CD4-positive, alpha-beta T cell treated with Interleukin-12 subunit alpha and Interleukin-12 subunit beta, for 1 hour (primary cell): ENCODE measurements around the gene MAP2K5.

ENCODE experiments used
- DNase-seq: peaks from one replicate; pipeline ENCODE4 v3.0.0-alpha.2; 2020

The MAP2K5 gene

DNA sequence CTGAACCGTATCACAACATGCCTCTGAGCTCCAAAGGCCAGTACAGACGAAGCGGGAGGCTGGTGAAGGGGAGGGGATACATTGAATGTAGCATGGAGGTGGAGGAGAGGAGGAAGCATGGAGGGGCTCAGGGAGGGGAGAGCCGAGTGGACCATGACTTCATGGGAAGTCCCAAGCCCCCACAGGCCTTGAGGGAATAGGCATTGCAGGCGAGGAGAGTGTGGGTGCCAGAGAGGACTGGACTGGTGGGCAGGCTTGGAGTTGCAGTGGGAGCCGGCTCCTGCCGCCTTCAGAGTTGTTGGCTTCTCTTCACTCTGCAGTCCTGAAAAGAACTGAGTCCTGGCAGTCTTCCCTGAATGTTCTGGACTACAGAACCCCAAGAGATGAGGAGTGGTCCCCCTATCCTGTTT, 300.6 kb downstream of the MAP2K5 start:
- no peak for DNase-seq

DNA sequence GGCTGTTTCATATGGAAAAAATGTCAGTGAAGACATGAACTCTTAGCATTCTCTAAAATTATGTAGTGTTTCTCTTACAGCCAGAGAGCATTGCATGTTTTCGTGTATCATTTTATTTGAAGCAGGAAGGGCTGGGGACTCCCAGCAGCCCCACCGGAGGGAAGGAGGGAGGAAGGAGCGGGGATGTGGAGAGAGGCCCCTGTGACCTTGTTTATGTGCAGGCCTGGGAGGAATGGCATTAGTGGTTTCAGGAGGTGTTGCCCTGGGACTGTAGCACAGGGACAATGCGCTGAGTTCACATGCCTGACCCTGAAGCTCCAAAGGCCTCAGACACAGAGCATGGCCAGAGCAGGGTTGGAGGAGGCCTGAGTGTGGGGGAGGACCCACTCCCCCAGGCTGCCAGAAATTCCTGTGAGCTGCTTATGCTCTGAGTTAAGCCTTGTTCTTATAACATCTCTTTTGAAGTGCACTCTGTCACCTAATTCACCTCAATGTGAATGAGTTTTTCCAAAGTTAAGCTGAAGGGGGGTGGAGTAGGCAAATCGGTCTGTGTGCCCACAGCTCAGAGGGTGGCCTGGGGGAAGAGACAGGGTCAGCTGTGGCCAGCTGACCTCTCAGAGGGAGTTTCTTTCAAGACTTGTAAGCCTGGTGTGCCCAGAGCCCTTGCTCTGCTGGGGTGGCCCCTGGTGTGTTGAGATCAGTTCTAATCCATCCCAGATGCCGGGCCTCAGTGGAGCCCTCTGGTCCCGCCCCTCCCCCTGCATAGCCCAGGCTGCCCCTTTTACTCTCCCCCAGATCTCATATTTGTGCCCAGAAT, 301.3 kb downstream of the MAP2K5 start:
- DNase-seq: no peak

DNA sequence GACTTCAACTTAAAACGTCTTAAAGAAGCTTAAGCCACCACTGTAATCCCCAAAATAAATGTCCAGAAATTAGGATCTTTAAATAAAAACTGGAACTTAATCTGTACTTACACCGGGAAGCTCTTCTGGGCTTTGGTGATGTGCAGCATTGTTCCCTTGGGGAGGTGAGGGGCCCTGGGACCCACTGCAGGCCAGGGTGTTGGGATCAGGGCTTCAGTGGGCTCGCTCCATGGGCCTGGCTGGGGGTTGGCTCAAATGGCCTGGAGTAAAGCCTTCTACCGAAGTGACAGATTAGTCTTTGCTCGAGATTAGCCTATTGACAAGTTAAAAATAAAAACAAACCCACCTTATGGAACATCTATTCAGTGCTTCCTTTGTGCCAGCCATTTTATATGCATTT, 303.5 kb downstream of the MAP2K5 start:
- no peak for DNase-seq

DNA sequence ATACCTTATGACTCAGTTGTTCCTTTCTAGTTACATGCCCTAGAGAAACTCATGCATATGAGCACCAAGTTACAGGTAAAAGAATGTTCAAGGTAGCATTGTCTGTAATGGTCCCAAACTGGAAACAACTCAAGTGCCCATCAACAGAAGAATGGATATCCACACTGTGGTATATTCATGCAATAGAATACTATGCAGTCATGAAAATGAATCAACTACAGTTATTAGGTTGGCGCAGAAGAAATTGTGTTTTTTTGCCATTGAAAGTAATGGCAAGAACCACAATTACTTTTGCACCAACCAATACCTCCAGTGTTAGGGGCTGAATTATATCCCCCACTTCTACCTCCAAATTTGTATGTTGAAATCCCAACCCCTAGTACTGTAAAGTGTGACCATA, 307.0 kb downstream of the MAP2K5 start:
- DNase-seq: no peak

DNA sequence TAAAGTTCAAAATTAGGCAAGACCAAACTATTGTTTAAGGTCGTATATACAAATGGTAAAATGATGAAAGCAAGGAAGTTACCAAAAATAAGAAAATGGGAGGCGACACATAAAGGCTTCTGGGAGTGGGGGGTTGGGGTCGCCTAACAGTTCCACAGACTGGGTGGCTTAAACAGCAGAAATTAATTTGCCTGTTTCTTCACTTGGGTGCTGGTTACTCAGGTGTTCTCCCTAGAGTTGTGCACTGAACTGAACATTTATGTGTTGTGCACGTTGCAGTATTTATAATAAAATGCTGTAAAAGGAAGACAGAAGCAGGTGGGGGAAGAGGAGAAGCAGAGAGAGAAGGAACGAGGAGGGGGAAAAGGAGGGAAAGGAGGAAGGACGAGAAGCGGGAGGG, 307.8 kb downstream of the MAP2K5 start:
- no peak for DNase-seq

DNA sequence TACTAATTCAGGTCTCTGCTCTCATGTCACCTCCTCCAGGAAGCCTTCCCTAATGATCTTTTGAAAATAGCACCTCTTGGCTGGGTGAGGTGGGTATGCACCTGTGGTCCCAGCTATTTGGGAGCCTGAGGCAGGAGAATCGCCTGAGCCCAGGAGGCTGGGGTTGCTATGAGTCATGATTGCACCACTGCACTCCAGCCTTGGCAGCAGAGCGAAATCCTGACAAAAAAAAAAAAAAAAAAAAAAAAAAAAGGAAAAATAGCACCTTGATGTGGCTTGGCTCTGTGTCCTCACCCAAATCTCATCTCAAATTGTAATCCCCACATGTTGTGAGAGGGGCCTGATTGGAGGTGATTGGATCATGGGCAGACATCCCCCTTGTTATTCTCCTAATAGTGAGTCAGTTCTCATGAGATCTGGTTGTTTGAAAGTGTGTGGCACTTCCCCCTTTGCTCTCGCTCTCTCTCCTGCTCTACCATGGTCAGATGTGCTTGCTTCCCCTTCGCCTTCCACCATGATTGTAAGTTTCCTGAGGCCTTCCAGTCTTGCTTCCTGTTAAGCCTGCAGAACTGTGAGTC, 308.6 kb downstream of the MAP2K5 start:
- DNase-seq: no peak

DNA sequence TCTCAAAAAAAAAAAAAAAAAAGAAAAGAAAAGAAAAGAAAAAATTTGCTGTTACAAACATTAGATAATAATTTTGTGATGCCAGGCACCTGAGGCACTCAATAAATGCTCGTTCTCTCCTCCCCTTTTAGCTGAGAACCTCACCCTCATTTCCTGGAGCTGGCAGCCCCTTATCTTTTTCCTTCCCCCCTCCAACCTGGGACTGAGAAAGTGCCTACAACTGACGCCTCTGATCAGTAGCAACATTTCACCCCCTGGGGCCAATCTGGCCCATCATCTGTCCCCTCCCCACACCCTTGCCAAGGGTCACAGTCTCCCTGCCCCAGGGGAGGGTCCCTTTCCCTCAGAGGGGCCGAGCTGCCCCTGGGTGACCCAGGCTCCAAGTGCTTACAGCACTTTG, 309.9 kb downstream of the MAP2K5 start:
- no peak for DNase-seq

DNA sequence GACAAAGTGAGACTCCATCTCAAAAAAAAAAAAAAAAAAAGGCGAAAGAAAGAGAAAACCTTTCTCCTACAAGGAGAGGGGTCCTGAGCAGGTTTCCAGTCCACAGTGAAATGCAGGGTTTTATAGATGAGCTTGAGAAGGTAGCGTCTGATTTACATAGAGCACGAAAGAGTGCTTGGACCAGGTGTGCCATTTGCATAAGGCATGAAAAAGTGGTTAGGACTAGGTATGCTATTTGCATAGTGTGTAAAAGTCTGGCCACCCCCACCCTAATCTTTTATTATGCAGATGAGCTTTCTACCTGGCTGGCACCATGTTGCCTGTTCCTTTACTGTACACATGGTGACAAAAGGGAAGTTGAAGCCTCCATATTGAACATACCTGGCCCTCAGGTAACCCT, 311.0 kb downstream of the MAP2K5 start:
- no peak for DNase-seq

DNA sequence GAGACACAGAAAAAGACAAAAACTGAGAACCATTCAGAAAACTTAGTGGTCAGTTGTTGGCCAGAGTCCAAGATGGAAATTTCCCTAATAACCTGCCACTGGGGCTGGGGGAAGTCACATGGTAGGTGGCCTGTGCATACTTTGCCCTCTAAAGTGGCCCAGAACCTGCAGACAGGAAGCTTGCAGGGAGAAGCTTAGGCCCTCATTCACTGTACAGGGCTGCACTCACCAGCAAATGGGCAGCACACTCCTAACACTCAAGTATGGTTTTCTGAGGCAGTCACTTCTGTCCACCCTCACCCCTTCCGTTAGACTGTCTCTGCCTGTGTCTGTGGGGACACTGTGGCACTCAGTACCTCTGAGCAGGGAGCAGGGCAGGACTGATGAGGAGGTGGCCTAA, 311.9 kb downstream of the MAP2K5 start:
- no peak for DNase-seq

DNA sequence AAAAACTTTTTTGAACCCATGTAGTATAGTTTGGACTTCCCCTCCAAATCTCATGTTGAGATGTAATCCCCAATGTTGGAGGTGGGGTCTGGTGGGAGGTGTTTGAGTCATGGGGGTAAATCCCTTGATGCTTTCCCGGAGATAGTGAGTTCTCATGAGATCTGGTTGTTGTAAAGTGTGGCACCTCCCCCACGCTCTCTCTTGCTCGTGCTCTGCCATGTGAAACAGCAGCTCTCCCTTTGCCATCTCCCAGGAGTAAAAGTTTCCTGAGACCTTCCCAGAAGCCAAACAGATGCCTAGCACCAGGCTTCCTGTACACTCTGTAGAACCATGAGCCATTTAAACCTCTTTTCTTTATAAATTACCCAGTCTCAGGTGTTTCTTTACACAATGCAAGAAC, 313.3 kb downstream of the MAP2K5 start:
- DNase-seq: no peak
